ENCODE results near the gene ZFP69. TPM values are rescaled to one million over a fixed set of nuclear protein-coding genes. Genes with fewer than 3 reads are reported as not detected.

The ZFP69 gene
- total RNA-seq = under 1 TPM in 3 of 4 donors, not detected in 1; 0.13 to 0.41 (median 0.29) TPM

- H3K4me1 ChIP-seq = peaks cover 4 to 8% of the 10 kb centered on the region in 2 donors
- TF ChIP-seq POLR2A (IDR thresholded peaks at IDR 0.05) (no peak), CTCF (IDR thresholded peaks at IDR 0.05 in 4 of 5, conservative IDR thresholded peaks at IDR 0.05 in 1 of 5) (no peak)
- intact Hi-C loops (cut with DNase I; ENCODE audit: low total_unique reads) = no loop called here
- H3K9me3 ChIP-seq = peaks cover 0 to 18% (median 0%) of the 10 kb centered on the region in 3 donors
- no peaks in the 10 kb centered on the region for H3K36me3 ChIP-seq
- H3K27ac ChIP-seq = peak within 1 kb of the TSS in 2 of 4 donors; percentile 26 to 47
- in situ Hi-C loops (cut with MboI; ENCODE audit: low sequenced_read_pairs in 4 of 4) = no loop called here
- ATAC-seq = no peak
- H3K4me3 ChIP-seq = peak within 1 kb of the TSS; percentile 51 to 81 (median 64)
- peaks cover 0 to 18% (median 3%) of the 10 kb centered on the region in 3 donors for H3K27me3 ChIP-seq
- DNase-seq = peak; percentile 3 to 13
These were observed at the start of gene ZFP69 for GRCh38 chr1:40476924-40477677. ZFP69 (plus strand) TSS chr1:40477290; CDS start chr1:40479362, 2,072 bp downstream.

- Histone ChIP-seq H3K27me3 (no peaks in the 10 kb centered on the region), H3K4me3 (no peak overlapping the region), H3K4me1 (no peaks in the 10 kb centered on the region), H3K9me3 (no peaks in the 10 kb centered on the region), H3K36me3 (no peaks in the 10 kb centered on the region), H3K27ac (no peak overlapping the region)
- DNase-seq (no peak), ATAC-seq (no peak)
- in situ Hi-C loops (cut with MboI; ENCODE audit: low sequenced_read_pairs in 4 of 4) = no loop called here
- no peak for TF ChIP-seq POLR2A (IDR thresholded peaks at IDR 0.05)
- no peak for TF ChIP-seq CTCF (IDR thresholded peaks at IDR 0.05 in 4 of 5, conservative IDR thresholded peaks at IDR 0.05 in 1 of 5)
- intact Hi-C loops (cut with DNase I; ENCODE audit: low total_unique reads) = no loop called here
These were observed 45.7 kb upstream of the ZFP69 start for GRCh38 chr1:40431385-40431784.

GRCh38 chr1:40432644-40433390 lies 44.3 kb upstream of the ZFP69 start:
- Histone ChIP-seq H3K4me1 (no peaks in the 10 kb centered on the region), H3K27ac (no peak overlapping the region), H3K27me3 (no peaks in the 10 kb centered on the region), H3K4me3 (no peak overlapping the region), H3K9me3 (no peaks in the 10 kb centered on the region), H3K36me3 (no peaks in the 10 kb centered on the region)
- in situ Hi-C loops (cut with MboI; ENCODE audit: low sequenced_read_pairs in 4 of 4) (no loop called here), intact Hi-C loops (cut with DNase I; ENCODE audit: low total_unique reads) (no loop called here)
- DNase-seq = no peak
- ATAC-seq = no peak
- no peak for TF ChIP-seq POLR2A (IDR thresholded peaks at IDR 0.05)
- no peak for TF ChIP-seq CTCF (IDR thresholded peaks at IDR 0.05 in 4 of 5, conservative IDR thresholded peaks at IDR 0.05 in 1 of 5)

- ATAC-seq (no peak), DNase-seq (no peak)
- Histone ChIP-seq H3K4me1 (no peaks in the 10 kb centered on the region), H3K27me3 (no peaks in the 10 kb centered on the region), H3K36me3 (no peaks in the 10 kb centered on the region), H3K27ac (no peak overlapping the region), H3K4me3 (no peak overlapping the region), H3K9me3 (no peaks in the 10 kb centered on the region)
- TF ChIP-seq CTCF (IDR thresholded peaks at IDR 0.05 in 4 of 5, conservative IDR thresholded peaks at IDR 0.05 in 1 of 5) = no peak
- TF ChIP-seq POLR2A (IDR thresholded peaks at IDR 0.05) = no peak
- intact Hi-C loops (cut with DNase I; ENCODE audit: low total_unique reads) (no loop called here), in situ Hi-C loops (cut with MboI; ENCODE audit: low sequenced_read_pairs in 4 of 4) (no loop called here)
These were observed 41.6 kb upstream of the ZFP69 start for GRCh38 chr1:40435471-40435870.

Measured in gastrocnemius medialis (tissue), 4 donors.